Neutrophil (primary cell): ENCODE measurements around the gene CORO2A.
A peak's percentile ranks its signal among the peaks of the same experiment; 100 is the strongest.
"Not testable (repeated sequence)": the region's sequence is repeated elsewhere in the genome, so short reads cannot be mapped to it uniquely, and the experiment has no call there.

Experiments
- H3K27ac ChIP-seq: fragments of 200-600 bp; sonication (generic); 2 replicates; pipeline ENCODE4 v1.5.1; 2016; ENCODE audit warnings: mild to moderate bottlenecking, moderate library complexity
- H3K27me3 ChIP-seq: fragments of 200-600 bp; sonication (generic); 2 replicates; pipeline ENCODE4 v1.6.0; 2016; ENCODE audit warnings: mild to moderate bottlenecking
- H3K36me3 ChIP-seq: fragments of 200-600 bp; sonication (generic); 2 replicates; pipeline ENCODE4 v1.5.1; 2017
- H3K4me1 ChIP-seq, 2 experiments: fragments of 200-600 bp in 1 of 2; sonication (generic) in 1 of 2; 1 replicate in 1 of 2; 2 replicates in 1 of 2; pipeline versions ENCODE4 v1.5.1 to v1.6.1; 2013 to 2016; ENCODE audit warnings: low read depth in 1 of 2, low read length in 1 of 2, mild to moderate bottlenecking in 1 of 2, moderate library complexity in 1 of 2; ENCODE audit not compliant: control insufficient read depth in 1 of 2, insufficient read depth in 1 of 2
- H3K4me3 ChIP-seq, 2 experiments: fragments of 200-600 bp in 1 of 2; sonication (generic) in 1 of 2; 1 replicate in 1 of 2; 2 replicates in 1 of 2; pipeline ENCODE4 v1.5.1; 2013 to 2016; ENCODE audit warnings: low read depth in 1 of 2, low read length in 1 of 2, mild to moderate bottlenecking in 1 of 2, moderate library complexity in 1 of 2
- H3K9me3 ChIP-seq: fragments of 200-600 bp; sonication (generic); 2 replicates; pipeline ENCODE4 v1.5.1; 2016
- CTCF ChIP-seq: fragments of 200-600 bp; sonication (generic); IDR thresholded peaks from 2 replicates; pipeline ENCODE4 v1.5.1; 2016; ENCODE audit warnings: antibody characterized with exemption

The CORO2A gene

GRCh38 chr9:98124637-98125426, 67.6 kb downstream of the CORO2A start:
- peak overlapping the region; percentile 31 for H3K27ac ChIP-seq
- TF ChIP-seq CTCF = no peak

GRCh38 chr9:98124091-98124490, 68.3 kb downstream of the CORO2A start:
- H3K27me3 ChIP-seq, H3K4me3 ChIP-seq, H3K9me3 ChIP-seq: not testable (repeated sequence)
- H3K27ac ChIP-seq = peak overlapping the region; percentile 31
- peaks cover 48% of the 10 kb centered on the region for H3K36me3 ChIP-seq
- peaks cover 37 to 41% of the 10 kb centered on the region in 2 experiments for H3K4me1 ChIP-seq

More at GRCh38 chr9:98124637-98125426, 67.6 kb downstream of the CORO2A start:
- H3K9me3 ChIP-seq = no peaks in the 10 kb centered on the region
- peaks cover 40 to 47% of the 10 kb centered on the region in 2 experiments for H3K4me1 ChIP-seq
- peaks cover 48% of the 10 kb centered on the region for H3K36me3 ChIP-seq
- no peak overlapping the region for H3K4me3 ChIP-seq
- H3K27me3 ChIP-seq = no peaks in the 10 kb centered on the region

DNA sequence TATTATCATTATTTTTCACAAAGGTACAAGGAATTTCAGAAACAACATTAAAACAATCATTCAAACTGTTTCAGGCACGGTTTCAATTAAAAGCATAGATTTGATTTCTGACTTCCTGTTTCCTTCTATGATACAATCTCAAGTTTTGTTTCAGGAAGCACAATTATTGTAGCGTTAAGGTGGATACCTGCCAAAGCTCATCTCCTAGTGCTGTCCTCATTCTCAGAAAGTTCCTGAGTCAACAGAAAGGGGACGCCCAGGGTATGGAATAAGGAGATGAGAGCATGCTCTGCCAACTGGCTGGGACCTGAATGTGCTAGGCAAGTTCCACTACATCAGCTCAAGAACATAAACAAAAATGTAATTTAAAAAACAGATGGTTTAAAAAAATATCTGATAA, 71.4 kb downstream of the CORO2A start:
- H3K27ac ChIP-seq = peak overlapping the region; percentile 96
- H3K27me3 ChIP-seq = no peaks in the 10 kb centered on the region
- H3K36me3 ChIP-seq = peaks cover 24% of the 10 kb centered on the region
- H3K9me3 ChIP-seq = no peaks in the 10 kb centered on the region
- H3K4me3 ChIP-seq = peak overlapping the region in 1 of 2 experiments; percentile 98
- H3K4me1 ChIP-seq = peaks cover 45 to 49% of the 10 kb centered on the region in 2 experiments
- TF ChIP-seq CTCF = no peak

DNA sequence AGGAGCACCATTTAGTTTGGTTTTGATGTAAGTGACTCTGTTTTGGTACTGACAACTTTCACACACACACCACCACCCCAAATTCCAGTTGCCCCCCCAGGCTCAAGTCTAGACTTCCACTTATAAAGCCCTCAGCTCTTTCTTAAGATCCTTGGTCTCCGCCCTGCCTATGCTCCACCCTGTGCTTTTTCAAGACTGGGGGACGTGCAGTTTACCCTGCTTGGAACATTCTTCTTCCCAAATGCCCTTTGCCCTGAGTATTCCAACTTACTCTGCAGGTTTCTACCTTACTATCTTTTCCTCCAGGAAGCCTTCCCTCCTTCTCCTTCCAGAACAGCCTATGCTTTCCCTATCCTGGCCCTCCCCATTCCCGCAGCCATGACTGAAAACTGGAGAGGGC, 72.0 kb downstream of the CORO2A start:
- Histone ChIP-seq H3K27me3 (no peaks in the 10 kb centered on the region), H3K36me3 (peaks cover 20% of the 10 kb centered on the region), H3K4me3 (peak overlapping the region; percentile 76 to 98), H3K9me3 (no peaks in the 10 kb centered on the region), H3K4me1 (peaks cover 45 to 49% of the 10 kb centered on the region in 2 experiments), H3K27ac (peak overlapping the region; percentile 96)
- no peak for TF ChIP-seq CTCF

GRCh38 chr9:98118640-98119601, 73.5 kb downstream of the CORO2A start, which contains the start of gene TRIM14:
TSS of gene TRIM14 (minus strand) at chr9:98119222. CDS start at chr9:98119188, 34 bp downstream.
- Histone ChIP-seq H3K36me3 (peaks cover 5% of the 10 kb centered on the region), H3K27me3 (no peaks in the 10 kb centered on the region), H3K27ac (peak within 1 kb of the TSS; percentile 96), H3K9me3 (no peaks in the 10 kb centered on the region), H3K4me1 (peaks cover 45 to 49% of the 10 kb centered on the region in 2 experiments), H3K4me3 (peak within 1 kb of the TSS; percentile 76 to 98)
- peak; percentile 33 for TF ChIP-seq CTCF
